Neutrophil (primary cell): ENCODE results near the gene PTX4.
"Not testable (repeated sequence)": the region's sequence is repeated elsewhere in the genome, so short reads cannot be mapped to it uniquely, and the experiment has no call there.

Experiments
- H3K27ac ChIP-seq: fragments of 200-600 bp; sonication (generic); 2 replicates; pipeline ENCODE4 v1.5.1; 2016; ENCODE audit warnings: mild to moderate bottlenecking, moderate library complexity
- H3K27me3 ChIP-seq: fragments of 200-600 bp; sonication (generic); 2 replicates; pipeline ENCODE4 v1.6.0; 2016; ENCODE audit warnings: mild to moderate bottlenecking
- H3K36me3 ChIP-seq: fragments of 200-600 bp; sonication (generic); 2 replicates; pipeline ENCODE4 v1.5.1; 2017
- H3K4me1 ChIP-seq, 2 experiments: fragments of 200-600 bp in 1 of 2; sonication (generic) in 1 of 2; 1 replicate in 1 of 2; 2 replicates in 1 of 2; pipeline versions ENCODE4 v1.5.1 to v1.6.1; 2013 to 2016; ENCODE audit warnings: low read depth in 1 of 2, low read length in 1 of 2, mild to moderate bottlenecking in 1 of 2, moderate library complexity in 1 of 2; ENCODE audit not compliant: control insufficient read depth in 1 of 2, insufficient read depth in 1 of 2
- H3K4me3 ChIP-seq, 2 experiments: fragments of 200-600 bp in 1 of 2; sonication (generic) in 1 of 2; 1 replicate in 1 of 2; 2 replicates in 1 of 2; pipeline ENCODE4 v1.5.1; 2013 to 2016; ENCODE audit warnings: low read depth in 1 of 2, low read length in 1 of 2, mild to moderate bottlenecking in 1 of 2, moderate library complexity in 1 of 2
- H3K9me3 ChIP-seq: fragments of 200-600 bp; sonication (generic); 2 replicates; pipeline ENCODE4 v1.5.1; 2016
- CTCF ChIP-seq: fragments of 200-600 bp; sonication (generic); IDR thresholded peaks from 2 replicates; pipeline ENCODE4 v1.5.1; 2016; ENCODE audit warnings: antibody characterized with exemption

Gene PTX4

GRCh38 chr16:1471569-1472194, 17.1 kb downstream of the PTX4 start:
- Histone ChIP-seq H3K27ac (peak overlapping the region; percentile 86), H3K9me3 (no peaks in the 10 kb centered on the region), H3K4me1 (peaks cover 52 to 59% of the 10 kb centered on the region in 2 experiments), H3K36me3 (no peaks in the 10 kb centered on the region), H3K4me3 (no peak overlapping the region), H3K27me3 (no peaks in the 10 kb centered on the region)
- no peak for TF ChIP-seq CTCF

GRCh38 chr16:1470481-1471251, 18.1 kb downstream of the PTX4 start:
- no peak for TF ChIP-seq CTCF
- H3K27ac ChIP-seq, result peak overlapping the region; percentile 86
- H3K9me3 ChIP-seq, result no peaks in the 10 kb centered on the region
- peaks cover 49 to 56% of the 10 kb centered on the region in 2 experiments for H3K4me1 ChIP-seq
- no peaks in the 10 kb centered on the region for H3K27me3 ChIP-seq
- peak overlapping the region; percentile 62 to 65 for H3K4me3 ChIP-seq
- H3K36me3 ChIP-seq, result no peaks in the 10 kb centered on the region

GRCh38 chr16:1469693-1470201, 19.0 kb downstream of the PTX4 start:
- H3K27ac ChIP-seq, result peak overlapping the region; percentile 86
- no peaks in the 10 kb centered on the region for H3K9me3 ChIP-seq
- peaks cover 5% of the 10 kb centered on the region for H3K36me3 ChIP-seq
- H3K4me1 ChIP-seq, result peaks cover 44 to 52% of the 10 kb centered on the region in 2 experiments
- peak overlapping the region; percentile 62 to 65 for H3K4me3 ChIP-seq
- H3K27me3 ChIP-seq, result no peaks in the 10 kb centered on the region
- no peak for TF ChIP-seq CTCF

GRCh38 chr16:1469141-1469540, 19.6 kb downstream of the PTX4 start:
- H3K4me1 ChIP-seq, result peaks cover 40 to 47% of the 10 kb centered on the region in 2 experiments
- H3K4me3 ChIP-seq, result peak overlapping the region; percentile 62 to 65
- not testable (repeated sequence) for H3K9me3 ChIP-seq, H3K27me3 ChIP-seq
- peaks cover 11% of the 10 kb centered on the region for H3K36me3 ChIP-seq
- peak overlapping the region; percentile 86 for H3K27ac ChIP-seq

- H3K36me3 ChIP-seq, result peaks cover 12% of the 10 kb centered on the region
- no peaks in the 10 kb centered on the region for H3K27me3 ChIP-seq
- no peak overlapping the region for H3K27ac ChIP-seq
- H3K4me3 ChIP-seq, result no peak overlapping the region
- peaks cover 33 to 40% of the 10 kb centered on the region in 2 experiments for H3K4me1 ChIP-seq
- TF ChIP-seq CTCF, result no peak
- H3K9me3 ChIP-seq, result no peaks in the 10 kb centered on the region
These were observed 20.3 kb downstream of the PTX4 start for GRCh38 chr16:1468426-1468810.

- Histone ChIP-seq H3K4me3 (no peak overlapping the region), H3K9me3 (no peaks in the 10 kb centered on the region), H3K27me3 (no peaks in the 10 kb centered on the region), H3K27ac (no peak overlapping the region), H3K4me1 (peaks cover 29 to 30% of the 10 kb centered on the region in 2 experiments), H3K36me3 (peaks cover 12% of the 10 kb centered on the region)
- TF ChIP-seq CTCF, result no peak
These were observed 21.7 kb downstream of the PTX4 start for GRCh38 chr16:1466968-1467521.
